ENCODE measurements around the gene WDR91.
"Not testable (repeated sequence)": the region's sequence is repeated elsewhere in the genome, so short reads cannot be mapped to it uniquely, and the experiment has no call there.

WDR91 gene

DNA sequence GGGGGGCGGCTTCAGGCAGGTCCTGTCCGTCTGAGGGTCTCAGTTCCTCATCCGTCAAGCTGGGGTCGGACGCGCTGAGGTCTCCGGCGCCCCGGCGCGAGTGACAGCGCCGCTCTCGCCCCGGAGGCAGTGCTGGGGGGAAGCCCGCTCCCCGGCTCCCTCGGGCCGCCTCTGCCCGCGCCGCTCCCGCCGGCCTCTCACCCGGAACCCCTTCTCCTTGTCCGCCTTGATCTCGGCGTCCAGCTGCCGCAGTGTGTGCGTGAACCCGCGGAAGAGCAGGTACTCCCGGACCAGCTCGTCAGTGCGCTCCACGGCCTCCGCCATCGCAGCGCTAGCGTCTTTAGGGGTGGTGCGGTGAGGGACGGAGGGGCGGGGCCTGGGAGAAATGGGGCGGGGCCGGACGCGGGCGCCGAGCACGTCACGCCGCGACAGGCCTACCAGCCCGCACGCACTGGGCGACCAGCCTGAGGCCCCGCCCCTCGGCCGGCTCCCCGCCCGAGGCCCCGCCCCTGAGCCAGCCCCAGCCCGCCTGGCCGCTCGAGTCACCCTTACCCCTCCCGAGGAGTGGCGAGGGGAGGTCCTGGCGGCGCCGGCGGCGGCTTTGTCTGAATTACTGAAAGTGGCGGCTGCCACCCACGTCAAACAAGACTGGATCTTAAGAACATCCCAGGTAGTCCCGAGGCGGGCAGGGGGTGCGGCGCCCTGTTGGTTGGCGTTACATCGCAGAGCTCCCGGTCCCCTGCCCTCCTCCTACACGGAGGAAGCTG is at the start of gene WDR91:
WDR91 (minus strand) TSS at position 348 of the 767 bp plus-strand sequence; CDS start at position 324, 24 bp downstream.
- peak; percentile 86 for DNase-seq

DNA sequence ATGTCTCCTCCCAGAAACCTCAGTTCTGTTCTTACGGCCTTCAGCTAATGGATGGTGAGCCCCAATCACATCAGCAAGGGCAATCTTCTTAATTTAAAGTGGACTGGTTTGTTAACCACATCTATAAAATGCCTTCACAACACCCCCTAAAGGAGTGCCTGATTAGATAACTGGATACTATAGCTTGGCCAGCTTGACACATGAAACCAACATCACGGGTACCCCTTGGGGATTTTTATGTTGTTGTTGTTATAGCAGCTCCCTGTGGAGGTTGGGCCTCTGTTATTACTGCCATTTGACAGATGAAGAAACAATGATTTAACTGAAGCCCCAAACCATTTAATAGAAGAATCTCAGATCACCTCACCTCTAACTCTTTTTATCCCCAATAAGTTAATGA is 49.1 kb upstream of the WDR91 start:
- DNase-seq: no peak

DNA sequence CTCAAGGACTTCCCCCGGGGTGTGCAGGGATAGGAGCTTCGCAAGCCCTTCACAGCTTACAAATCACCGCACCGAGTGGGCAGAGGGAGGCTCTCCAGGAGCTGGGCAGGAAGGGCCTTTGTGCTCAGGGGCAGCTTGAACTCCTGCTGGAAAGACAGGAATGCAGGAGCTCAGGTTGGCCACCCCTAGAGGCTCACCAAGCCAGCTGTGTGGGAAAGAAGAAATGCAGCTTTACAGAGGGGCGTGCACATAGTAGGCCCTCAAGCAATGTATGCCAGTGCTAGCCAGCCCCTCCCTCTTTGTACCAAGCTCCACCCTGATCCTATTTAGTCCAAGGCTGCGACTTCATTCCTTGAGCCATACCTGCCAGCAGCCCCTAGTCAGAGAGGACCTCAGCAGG is 48.4 kb upstream of the WDR91 start:
- DNase-seq: no peak

DNA sequence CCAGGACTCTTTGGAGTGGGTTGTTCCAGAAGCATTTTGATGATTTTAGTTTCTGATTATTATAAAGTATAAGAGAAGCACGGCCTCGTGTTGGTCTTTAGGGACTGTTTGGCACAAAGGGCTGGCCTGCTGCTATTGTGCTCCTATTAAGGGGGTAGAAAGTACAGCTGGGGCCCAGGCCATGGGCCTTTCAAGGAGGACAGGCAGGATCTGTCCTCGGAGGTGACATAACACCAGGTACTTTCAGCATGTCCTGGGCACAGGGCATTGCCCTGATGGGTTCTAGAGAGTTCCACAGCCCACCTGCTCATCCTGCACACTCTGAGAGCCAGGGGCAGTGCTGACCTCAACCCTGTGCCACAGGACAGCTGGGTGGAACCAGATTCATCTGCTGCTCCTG is 47.3 kb upstream of the WDR91 start:
- DNase-seq: no peak

DNA sequence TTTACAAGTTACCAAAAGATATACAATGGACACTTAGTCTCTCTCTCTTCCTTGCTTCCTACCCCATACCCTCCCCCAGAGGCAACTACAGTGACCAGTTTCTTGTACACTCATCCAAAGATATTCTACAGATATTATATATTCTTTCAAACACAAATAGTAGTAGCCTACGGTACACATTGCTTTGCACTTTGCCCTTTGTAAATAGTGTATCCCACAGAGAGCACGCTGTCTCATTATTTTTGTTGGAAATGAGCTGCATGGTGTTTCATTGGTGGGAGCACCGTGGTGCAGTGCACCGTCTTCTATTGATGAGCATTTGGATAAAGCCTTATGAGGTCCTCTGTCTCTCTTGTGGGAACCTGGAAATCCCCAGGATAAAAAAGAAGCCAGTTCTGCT is 46.5 kb upstream of the WDR91 start:
- no peak for DNase-seq

DNA sequence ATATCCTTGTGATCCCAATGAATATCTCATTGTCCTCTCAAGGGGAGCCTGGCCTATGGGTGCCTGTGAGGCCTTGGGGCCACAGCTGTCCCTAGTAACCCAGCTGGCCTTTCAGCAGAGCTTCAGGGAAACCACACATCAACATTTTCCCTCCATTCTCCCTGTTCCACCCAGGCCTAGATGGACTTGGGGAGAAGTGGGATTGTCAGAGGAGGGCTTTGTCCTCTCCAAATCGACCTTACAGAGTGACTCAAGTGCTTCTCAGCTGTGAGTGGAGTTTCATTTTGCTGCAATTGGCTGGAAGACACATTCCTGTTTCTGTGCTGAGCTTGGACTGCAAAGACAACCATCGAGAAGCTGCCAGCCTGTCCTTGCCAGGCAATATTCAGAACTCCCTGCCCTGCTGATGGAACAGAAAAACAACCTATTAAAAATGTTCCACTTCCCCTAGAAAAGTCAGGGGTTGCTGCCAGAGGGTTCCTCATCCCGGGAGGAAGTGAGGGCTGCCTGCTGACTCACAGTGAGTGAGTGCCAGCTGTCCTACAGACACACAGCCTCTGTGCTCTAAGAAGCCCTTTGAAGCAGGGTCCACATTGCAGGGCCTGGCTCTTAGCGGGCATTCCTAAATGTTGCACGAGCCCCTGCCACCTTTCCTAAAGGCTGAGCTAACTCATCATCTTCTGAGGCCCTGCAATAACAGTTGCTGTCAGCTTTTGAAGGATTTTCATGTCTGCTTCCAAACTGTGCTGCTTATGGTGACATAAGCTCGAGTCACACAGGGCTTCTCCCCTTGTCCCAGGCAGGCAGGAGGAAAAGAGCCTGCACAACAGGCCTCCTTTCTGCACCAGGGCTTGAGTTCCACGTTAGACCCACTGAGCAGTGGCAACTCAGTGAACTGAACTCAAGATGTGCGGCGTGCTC is 42.8 kb upstream of the WDR91 start:
- DNase-seq: no peak

DNA sequence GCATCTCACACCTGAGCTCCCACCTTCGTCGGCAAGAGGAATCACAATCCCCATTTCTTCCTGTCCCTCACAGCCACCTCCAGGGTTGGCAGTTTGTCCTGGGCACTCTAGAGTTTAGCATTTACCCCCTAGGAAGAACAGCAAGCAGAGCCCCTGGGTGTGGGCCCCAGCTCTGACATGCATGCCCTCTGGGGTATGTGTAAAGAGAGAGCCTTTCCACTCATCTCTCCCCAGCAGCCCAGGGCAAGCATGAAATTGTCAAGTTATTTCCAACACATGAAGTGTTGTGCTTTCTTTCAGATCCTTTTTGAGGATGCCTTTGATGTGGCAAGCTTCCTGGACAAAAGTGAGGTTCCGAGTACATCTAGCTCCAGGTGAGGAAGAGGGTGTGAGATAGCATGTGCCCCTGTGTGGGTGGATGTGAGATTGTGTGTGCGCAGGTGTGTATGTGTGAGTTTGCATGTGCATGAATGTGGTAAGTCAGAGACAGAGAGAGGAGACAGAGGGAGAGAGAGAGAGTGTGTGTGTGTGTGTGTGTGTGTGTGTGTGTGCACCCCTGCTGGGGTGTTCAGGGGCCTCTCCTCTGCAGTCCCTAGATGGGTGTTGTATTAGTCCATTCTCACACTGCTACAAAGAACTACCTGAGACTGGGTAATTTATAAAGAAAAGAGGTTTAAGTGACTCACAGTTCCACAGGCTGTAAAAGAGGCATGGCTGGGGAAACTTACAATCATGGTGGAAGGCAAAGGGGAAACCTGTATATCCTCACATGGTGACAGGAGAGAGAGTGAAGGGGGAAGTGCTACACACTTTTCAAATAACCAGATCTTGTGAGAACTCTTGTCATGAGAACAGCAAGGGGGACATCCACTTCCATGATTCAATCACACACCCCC is 40.4 kb upstream of the WDR91 start:
- DNase-seq: no peak

DNA sequence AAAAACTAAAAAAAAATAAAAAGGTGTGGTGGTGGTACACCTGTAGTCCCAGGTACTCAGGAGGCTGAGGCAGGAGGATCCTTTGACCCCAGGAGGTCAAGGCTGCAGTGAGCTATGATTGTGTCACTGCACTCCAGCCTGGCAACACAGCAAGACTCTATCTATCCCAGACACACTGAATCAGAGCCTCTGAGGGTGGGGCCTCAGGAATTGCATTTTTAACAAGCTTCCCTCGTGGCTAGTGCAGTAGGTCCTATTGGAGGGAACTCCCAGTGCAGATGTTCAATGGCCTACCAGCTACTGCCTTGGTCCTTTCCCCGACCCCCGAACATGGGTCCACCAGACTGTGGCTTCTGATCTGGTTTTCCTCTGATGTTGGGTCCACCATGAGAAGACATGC is 37.2 kb upstream of the WDR91 start:
- no peak for DNase-seq

DNA sequence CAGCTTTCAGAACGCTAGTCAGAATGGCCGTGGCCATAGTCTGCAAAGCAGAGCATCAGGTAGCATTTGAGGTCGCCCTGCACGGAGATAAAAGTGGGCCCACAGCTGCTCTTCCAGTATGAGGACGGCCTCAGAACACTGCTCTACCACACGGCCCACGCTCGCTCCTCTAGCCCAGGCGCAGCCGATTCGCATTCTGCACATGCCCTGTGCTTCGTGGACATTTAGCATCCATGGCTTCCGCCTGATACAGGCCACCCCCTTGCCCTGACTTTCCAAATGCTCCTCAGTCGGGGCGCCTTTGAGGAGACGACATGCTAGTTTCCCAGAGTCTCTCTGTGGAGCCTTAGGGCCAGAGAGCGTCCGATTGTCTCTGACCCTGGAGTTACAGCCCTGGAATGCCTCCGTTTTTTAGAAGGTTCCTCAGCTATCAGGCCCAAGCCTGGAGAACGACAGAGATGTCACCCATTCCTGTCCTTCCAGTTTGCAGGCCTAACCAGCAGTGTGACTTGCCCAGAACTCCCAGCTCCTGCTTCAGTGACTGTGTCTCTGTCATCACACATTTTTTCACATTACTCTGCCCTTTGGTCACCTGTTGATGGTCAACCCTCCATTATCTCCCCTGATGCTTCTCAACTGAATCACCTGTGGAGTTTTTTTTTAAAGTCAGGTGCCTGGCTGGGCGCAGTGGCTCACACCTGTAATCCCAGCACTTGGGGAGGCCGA is 36.6 kb upstream of the WDR91 start:
- DNase-seq: no peak

DNA sequence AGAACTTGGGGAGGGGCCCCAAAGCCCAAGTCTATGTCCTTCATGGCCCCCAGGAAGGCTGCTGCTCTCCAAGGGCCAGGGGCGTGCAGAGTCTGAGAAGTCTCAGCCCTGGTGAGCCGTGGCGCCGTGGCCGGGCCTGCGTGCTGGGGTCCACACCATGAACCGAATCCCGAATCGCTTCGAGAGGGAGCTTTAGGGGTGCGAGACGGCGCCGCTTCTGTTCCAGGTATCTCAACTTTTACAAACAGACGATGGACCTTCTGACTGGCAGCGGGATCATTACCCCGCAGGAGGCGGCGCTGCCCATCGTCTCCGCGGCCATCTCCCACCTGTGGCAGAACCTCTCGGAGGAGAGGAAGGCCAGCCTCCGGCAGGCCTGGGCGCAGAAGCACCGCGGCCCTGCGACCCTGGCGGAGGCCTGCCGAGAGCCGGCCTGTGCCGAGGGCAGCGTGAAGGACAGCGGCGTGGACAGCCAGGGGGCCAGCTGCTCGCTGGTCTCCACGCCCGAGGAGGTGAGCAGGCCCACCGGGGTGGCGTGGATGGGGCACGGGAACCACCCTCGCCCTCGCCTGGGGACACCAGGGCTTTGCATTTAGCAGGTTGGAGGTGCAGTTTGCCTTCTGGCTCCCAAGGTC is 35.0 kb upstream of the WDR91 start:
- DNase-seq: no peak

DNA sequence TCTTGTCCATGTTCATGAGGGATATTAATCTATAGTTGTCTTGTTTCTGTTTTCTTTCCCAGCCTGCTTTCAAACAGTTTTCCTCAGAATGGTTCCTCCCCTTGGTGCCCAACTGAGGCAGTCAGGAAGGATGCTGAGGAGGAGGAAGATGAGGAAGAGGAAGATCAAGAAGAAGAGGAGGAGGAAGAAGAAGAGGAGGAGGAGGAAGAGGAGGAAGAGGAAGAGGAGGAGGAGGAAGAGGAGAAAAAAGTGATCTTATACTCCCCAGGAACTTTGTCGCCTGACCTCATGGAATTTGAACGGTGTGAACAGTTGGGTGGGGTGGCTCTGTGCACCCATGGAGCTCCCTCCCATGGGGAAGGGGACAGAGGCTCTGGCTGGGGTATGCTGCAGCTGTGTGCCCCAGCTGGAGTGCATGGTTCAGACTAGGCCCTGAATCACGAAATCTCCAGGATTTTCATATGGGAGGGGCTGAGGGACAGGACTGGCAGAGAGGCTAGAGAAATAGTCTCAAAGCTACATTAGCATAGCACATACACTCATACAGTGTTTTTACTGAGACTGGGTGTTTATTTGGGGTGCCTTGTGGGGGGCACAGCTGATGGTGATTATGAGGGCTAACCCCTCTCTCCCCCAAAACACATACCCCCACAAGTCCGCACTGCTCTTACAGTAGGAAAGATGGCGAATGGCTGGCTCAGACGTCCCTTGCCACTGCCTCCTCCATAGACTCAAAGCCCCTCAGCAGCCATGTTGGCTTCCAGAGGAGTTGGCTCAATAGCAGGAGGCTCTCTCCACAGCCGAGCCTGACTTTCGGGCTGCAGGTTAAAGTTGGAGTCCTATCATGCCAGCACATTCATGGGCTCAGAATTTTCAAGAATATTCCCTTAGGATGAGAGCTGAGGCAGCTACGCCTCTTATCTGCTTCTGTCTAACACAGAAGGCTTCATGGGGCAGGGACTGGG is 34.2 kb upstream of the WDR91 start:
- DNase-seq: no peak

DNA sequence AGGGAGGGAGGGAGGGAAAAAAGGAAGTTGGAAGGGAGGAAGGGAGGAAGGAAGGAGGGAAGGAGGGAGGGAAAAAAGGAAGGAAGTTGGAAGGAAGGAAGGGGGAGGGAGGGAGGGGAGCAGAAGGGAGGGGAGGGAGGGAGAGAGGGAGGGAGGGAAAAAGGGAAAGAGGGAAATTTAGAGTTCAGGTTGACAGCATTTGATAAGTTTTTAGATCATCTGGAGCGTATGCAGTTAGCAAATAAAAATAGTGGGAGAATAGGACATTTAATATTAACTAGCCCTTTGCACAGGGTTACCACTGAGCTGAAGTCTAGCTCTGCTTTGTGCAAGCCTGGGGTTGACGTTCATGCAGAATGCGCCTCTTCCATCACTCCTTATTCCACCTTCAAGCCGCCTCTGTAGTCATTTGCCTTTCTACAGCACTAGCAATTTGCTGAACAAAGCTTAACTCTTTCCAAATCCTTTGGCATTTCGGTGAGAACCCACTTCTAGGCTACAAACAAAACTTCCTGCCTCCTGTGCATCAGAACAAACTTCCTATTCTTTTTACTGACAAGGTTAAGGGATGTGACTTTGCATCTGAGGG is 30.9 kb upstream of the WDR91 start:
- DNase-seq: no peak

DNA sequence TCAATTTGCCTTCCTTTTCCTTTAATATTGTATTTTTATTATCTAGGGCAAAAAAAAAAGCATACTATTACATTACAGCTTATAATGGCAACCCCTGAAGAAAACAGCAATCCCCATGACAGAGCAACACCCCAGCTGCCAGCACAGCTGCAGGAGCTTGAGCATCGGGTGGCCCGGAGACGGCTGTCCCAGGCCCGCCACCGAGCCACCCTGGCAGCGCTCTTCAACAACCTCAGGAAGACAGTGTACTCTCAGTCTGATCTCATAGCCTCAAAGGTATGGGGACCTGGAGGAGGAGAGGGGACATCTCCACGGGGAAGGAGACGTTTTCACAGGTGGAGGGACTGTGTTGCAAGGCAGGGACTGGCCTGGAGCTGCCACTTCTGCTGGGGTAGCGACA is 29.1 kb upstream of the WDR91 start:
- DNase-seq: no peak

DNA sequence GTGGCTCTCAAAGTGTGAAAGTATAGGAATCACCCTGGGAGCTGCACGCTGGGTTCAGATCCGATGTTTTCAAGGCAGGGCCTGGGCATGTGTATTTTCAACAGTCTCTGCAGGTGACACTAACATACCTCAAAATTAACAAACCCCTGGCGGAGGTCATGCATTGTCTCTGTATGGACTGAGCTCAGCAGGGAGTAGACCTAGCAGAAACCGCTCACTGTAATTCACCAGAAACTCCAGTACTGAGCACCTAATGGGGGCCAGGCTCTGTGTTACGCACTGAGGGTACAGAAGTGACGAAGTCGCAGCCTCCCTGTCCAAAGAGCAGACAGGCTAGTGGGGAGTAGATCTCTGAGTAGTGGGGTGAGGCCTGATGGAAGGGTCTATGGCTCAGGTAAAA is 27.9 kb upstream of the WDR91 start:
- DNase-seq: no peak

DNA sequence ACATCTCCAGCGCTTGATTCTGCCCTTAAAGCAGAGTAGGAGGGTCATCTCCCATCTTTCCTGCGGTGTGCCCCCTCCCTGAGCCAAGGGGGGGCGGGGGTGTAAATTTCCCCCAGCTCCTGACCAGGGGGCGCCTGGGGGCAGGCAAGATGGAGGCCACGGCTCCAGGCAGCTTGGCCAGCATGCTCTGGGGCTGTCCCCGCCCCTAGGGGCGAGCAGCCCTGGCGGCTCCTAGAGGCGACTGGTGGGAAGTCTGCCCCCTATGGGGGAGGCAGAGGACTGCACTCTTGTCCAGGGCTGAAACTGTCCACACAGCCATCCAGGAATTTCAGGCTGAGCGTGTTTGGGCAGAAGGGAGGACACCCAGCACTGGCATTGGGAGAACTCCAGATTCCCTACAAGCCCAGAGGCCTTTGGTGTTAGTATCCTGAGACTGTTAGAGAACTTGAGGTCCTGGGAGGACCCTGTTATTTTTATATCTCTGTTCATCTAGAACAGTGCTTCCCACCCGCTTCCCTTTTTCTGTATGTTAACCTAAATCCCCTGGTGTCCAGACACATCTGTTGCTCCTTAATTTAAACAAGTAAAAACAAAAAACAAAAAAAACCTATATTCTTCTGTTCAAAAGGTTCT is 26.9 kb upstream of the WDR91 start:
- DNase-seq: no peak

DNA sequence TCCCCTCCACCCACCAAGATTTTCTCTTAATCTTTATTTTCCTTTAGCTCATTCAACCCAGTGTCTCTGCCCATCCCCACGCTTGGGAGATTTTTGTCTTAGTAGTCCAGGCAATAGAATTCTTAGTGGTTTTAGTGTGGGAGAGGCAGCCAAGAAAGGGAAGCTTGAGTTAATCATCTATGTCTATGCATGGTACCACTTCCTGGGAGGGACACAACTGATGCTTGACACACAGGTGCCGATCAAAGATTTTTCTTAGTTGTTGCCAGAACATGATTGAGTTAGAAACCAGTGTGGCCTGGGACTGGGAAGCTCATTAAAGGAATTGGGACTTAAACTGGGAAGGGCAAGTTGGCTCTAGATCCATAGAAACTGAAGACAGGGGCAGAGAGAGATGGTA is 25.4 kb upstream of the WDR91 start:
- DNase-seq: no peak

DNA sequence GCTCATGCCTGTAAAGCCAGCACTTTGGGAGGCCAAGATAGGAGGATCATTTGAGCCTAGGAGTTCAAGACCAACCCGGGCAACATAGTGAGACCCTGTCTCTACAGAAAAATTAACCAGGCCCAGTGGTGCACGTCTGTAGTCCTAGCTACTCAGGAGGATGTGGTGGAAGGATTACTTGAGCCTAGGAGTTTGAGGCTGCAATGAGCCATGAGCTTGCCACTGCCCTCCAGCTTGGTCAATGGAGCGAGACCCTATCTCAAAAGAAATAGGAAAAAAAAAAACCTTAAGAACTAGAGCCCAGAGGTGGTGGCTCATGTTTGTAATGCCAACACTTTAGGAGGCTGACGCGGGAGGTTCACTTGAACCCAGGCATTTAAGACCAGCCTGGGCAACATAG is 24.5 kb upstream of the WDR91 start:
- no peak for DNase-seq

DNA sequence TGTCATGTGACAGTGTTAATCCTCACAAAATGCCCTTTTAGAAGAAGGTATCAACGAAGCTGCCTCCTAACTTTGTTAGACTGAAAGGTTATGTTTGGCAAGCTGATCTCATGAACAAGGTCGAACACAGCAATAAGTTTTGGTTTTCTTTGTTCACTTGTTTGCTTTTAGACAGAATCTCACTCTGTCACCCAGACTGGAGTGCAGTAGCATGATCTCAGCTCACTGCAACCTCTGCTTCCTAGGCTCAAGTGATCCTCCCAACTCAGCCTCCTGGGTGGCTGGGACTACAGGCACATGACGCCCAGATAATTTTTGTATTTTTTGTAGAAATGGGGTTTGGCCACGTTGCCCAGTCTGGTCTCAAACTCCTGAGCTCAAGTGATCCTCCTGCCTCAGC is 23.4 kb upstream of the WDR91 start:
- DNase-seq: no peak

DNA sequence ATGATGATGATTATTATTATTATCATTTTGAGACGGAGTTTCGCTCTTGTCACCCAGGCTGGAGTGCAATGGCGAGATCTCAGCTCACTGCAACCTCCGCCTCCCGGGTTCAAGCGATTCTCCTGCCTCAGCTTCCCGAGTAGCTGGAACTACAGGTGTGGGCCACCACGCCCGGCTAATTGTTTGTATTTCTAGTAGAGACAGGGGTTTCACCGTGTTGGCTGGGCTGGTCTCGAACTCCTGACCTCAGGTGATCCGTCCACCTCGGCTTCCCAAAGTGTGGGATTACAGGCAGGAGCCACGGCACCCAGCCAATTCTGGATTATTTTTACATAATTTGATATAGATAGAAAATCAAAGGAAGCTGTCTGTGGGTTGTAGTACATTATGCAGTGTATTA is 22.8 kb upstream of the WDR91 start:
- not testable (repeated sequence) for DNase-seq

DNA sequence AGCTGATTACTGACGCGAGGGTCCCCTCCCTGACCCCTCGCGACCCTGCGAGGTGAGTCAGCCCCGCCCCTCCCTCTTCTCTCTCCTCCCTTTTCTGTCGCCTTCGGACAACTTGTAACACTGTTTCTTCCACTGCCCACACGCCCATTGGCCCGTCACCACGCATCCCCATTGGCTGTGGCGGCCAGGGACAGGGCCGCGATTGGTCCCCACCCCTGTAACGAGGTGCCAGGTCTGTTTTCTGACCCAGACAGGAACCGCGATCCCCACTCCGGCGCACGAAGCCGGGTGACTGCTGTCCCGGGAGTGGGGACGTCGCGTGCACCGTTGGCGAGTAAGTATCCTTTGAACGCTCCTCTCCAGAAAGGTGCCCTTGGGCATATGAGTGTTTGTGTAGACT is 22.2 kb upstream of the WDR91 start, which contains the start of gene STRA8:
STRA8 (plus strand) TSS at position 269 of the 400 bp plus-strand sequence. CDS start 6,687 bp downstream, outside the sequence.
- DNase-seq: no peak
